HG03520 (cell line): Measurements from ENCODE around the gene MORN5.

Experiments
- ATAC-seq: cut with Tn5 transposase; IDR thresholded peaks from one replicate; pipeline ENCODE4 v1.9.1; 2021; ENCODE audit warnings: mild to moderate bottlenecking, moderate library complexity; ENCODE audit not compliant: unreplicated experiment

The MORN5 gene

GRCh38 chr9:122228568-122229484 lies 69.1 kb downstream of the MORN5 start, which contains the start of gene LHX6:
TSS of gene LHX6 (minus strand) at chr9:122228957. CDS start at chr9:122228740, 217 bp downstream.
- ATAC-seq = no peak

- ATAC-seq = no peak
Observed at GRCh38 chr9:122229485-122229837, 69.8 kb downstream of the MORN5 start.

- no peak for ATAC-seq
Observed at GRCh38 chr9:122232796-122233306, 73.1 kb downstream of the MORN5 start.

GRCh38 chr9:122234022-122234748 lies 74.5 kb downstream of the MORN5 start:
- ATAC-seq = no peak

GRCh38 chr9:122236681-122237080 lies 77.0 kb downstream of the MORN5 start:
- no peak for ATAC-seq

- ATAC-seq = no peak
Observed at GRCh38 chr9:122239722-122240121, 80.0 kb downstream of the MORN5 start.

- ATAC-seq = no peak
Observed at GRCh38 chr9:122244349-122244748, 84.6 kb downstream of the MORN5 start.

- no peak for ATAC-seq
Observed at GRCh38 chr9:122246666-122247065, 87.0 kb downstream of the MORN5 start.

- ATAC-seq = no peak
Observed at GRCh38 chr9:122248448-122248865, 88.7 kb downstream of the MORN5 start.
